ENCODE results near the gene CAT. TPM values are rescaled to one million over a fixed set of nuclear protein-coding genes. Genes with fewer than 3 reads are reported as not detected.
A peak's percentile ranks its signal among the peaks of the same experiment; 100 is the strongest.

CAT gene
- total RNA-seq: 10 to 100 TPM; 38.5 to 89.7 (median 51.8) TPM
- polyA plus RNA-seq: 100 to 1,000 TPM in 1 of 2 donors, 10 to 100 TPM in 1; 53.9 to 125 TPM
- long read RNA-seq, donor 1, transcript CAT-201 (13 exons, 2,302 nt): major isoform, 258 of 293 reads
- long read RNA-seq, donor 1, partial matches to known transcripts: 31 of 293 reads
- long read RNA-seq, donor 1, other reads (novel, unspliced or antisense): 3 of 293 reads
- long read RNA-seq, donor 2, transcript CAT-201 (13 exons, 2,302 nt): major isoform, 12 of 17 reads
- long read RNA-seq, donor 2, partial matches to known transcripts: 5 of 17 reads
- long read RNA-seq, donor 2, other reads (novel, unspliced or antisense): 0 of 17 reads
- long read RNA-seq, donor 3, transcript CAT-201 (13 exons, 2,302 nt): major isoform, 83 of 87 reads
- long read RNA-seq, donor 3, partial matches to known transcripts: 1 of 87 reads
- long read RNA-seq, donor 3, other reads (novel, unspliced or antisense): 3 of 87 reads

DNA sequence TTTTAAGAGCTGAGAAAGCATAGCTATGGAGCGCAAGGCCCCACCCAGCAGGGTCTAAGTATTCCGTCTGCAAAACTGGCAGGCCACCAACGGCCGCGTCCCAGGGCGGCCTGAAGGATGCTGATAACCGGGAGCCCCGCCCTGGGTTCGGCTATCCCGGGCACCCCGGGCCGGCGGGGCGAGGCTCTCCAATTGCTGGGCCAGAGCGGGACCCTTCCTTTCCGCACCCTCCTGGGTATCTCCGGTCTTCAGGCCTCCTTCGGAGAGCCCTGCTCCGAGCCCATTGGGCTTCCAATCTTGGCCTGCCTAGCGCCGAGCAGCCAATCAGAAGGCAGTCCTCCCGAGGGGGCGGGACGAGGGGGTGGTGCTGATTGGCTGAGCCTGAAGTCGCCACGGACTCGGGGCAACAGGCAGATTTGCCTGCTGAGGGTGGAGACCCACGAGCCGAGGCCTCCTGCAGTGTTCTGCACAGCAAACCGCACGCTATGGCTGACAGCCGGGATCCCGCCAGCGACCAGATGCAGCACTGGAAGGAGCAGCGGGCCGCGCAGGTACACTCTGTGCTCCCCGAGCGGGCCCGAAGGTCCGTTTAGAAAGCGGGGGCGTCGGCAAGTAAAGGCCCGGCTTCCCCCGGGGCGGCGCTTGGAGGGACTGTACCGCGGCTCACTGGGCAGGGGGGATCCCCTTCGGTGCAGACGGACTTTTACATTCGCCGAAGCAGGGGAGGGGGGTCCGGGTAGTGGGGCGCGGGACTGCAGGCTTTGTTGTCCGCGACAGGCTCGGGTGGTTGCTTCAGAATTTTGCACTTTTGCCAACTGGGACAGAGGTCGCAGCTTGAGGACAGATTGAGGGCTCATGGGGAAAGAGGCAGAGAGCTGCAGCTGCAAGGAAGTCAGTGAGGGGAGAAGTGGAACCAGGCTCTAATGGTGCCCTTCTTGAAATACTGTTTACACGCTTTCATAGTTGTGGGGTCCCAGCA, at the start of gene CAT:
TSS of gene CAT (plus strand) at position 406 of the 979 bp plus-strand sequence. CDS start at position 486, 80 bp downstream.
- peak; percentile 96 to 98 (median 97) for DNase-seq
- intact Hi-C loops (cut with DNase I): no loop called here
- Histone ChIP-seq H3K27ac (peak within 1 kb of the TSS; percentile 50 to 72), H3K36me3 (no peaks in the 10 kb centered on the region), H3K27me3 (no peaks in the 10 kb centered on the region), H3K4me1 (ENCODE audit: insufficient read depth) (peaks cover 5% of the 10 kb centered on the region), H3K9me3 (no peaks in the 10 kb centered on the region), H3K4me3 (peak within 1 kb of the TSS; percentile 84)
- 1% methylated on average over 53 to 62 of the region's 62 CpGs for WGBS, 3 donors
- TF ChIP-seq POLR2A (IDR thresholded peaks at IDR 0.05) (peak; percentile 57), EP300 (IDR thresholded peaks at IDR 0.05) (no peak)
- TF ChIP-seq, protein P1, sequence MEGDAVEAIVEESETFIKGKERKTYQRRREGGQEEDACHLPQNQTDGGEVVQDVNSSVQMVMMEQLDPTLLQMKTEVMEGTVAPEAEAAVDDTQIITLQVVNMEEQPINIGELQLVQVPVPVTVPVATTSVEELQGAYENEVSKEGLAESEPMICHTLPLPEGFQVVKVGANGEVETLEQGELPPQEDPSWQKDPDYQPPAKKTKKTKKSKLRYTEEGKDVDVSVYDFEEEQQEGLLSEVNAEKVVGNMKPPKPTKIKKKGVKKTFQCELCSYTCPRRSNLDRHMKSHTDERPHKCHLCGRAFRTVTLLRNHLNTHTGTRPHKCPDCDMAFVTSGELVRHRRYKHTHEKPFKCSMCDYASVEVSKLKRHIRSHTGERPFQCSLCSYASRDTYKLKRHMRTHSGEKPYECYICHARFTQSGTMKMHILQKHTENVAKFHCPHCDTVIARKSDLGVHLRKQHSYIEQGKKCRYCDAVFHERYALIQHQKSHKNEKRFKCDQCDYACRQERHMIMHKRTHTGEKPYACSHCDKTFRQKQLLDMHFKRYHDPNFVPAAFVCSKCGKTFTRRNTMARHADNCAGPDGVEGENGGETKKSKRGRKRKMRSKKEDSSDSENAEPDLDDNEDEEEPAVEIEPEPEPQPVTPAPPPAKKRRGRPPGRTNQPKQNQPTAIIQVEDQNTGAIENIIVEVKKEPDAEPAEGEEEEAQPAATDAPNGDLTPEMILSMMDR (IDR thresholded peaks at IDR 0.05): no peak

DNA sequence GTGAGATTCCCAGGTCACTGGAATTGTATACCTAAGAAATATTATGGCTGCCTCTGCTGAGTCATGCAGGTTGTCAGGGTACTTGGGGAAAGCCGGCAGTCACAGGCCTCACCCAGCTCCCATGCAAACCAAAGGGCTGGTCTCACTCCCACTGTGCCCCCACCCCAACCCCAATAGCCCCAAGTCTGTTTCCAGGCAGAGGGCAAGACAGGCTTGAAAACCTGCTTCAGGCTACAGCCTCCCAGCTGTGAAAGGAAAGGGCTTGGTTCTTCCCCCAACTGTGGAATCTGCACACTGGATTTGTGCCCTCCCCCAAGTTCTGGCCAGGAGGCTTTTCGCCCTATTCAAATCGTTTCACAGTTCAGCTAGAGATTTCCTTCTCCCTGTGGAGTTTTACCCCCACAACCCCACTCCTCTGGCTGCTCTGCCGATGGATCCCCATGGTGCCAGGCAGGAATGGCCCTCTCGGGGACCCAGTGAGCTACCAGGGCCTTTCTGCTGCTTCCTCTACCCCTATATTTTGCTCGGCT, 43.9 kb upstream of the CAT start:
- Histone ChIP-seq H3K36me3 (no peaks in the 10 kb centered on the region), H3K27ac (no peak overlapping the region), H3K4me3 (no peak overlapping the region), H3K9me3 (no peaks in the 10 kb centered on the region), H3K27me3 (no peaks in the 10 kb centered on the region), H3K4me1 (ENCODE audit: insufficient read depth) (no peaks in the 10 kb centered on the region)
- 78 to 83% (median 80%) methylated on average over 6 of the region's 6 CpGs for whole genome bisulfite sequencing, 3 donors
- TF ChIP-seq EP300 (IDR thresholded peaks at IDR 0.05): no peak
- intact Hi-C loops (cut with DNase I): no loop called here
- no peak for DNase-seq

DNA sequence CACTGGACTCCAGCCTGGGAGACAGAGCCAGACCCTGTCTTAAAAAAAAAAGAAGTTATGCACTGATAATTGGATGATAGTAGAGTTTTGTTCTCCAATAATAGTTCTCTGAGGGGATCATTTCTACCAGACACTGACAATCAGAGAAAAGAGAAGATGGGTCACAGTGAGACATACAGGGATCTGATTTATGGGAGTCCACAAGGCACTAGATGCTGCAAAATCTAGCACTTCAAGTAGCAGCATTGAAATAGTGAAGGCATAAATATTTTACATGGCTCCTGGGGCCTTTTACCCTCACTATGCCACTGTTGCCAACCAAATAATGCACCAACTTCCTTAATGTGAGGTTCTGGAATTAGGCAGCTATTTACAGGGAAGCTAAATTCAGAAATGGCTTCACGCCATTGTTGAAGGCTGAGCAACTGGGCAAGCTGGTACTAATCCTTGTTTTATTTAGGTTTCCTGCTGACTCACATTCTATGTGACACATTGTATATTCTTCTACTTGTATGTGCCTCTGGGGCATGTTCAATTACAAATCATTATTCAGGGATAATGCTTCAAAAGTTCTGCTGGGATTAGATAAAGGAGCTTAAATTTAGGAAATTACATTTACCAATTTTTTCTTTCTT, 42.7 kb upstream of the CAT start:
- intact Hi-C loops (cut with DNase I): no loop called here
- no peak for TF ChIP-seq EP300 (IDR thresholded peaks at IDR 0.05)
- no peak for TF ChIP-seq POLR2A (IDR thresholded peaks at IDR 0.05)
- no peak for DNase-seq
- Histone ChIP-seq H3K4me1 (ENCODE audit: insufficient read depth) (no peaks in the 10 kb centered on the region), H3K9me3 (no peaks in the 10 kb centered on the region), H3K27me3 (no peaks in the 10 kb centered on the region), H3K36me3 (no peaks in the 10 kb centered on the region), H3K4me3 (no peak overlapping the region), H3K27ac (no peak overlapping the region)
- 59 to 68% (median 67%) methylated on average over 1 of the region's 1 CpG for WGBS, 3 donors

DNA sequence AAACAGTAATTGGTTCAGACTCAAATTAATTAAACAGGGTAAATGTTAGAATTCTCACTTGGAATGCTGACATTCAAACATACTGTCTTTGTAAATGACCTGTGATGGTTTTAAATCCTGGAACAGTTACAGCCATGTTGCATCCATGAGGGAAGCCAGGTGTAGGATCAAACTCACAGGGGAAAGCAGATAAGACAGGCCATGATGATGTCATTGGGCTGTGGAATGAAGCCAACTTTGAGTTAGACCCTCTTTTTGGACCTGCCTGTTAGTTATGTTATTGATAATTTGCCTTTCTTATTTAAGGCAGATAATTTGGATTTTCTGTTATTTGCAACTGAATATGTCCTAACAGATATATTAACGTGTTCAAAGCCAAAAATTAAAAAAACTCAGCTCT, 41.6 kb upstream of the CAT start:
- Histone ChIP-seq H3K27me3 (no peaks in the 10 kb centered on the region), H3K36me3 (no peaks in the 10 kb centered on the region), H3K27ac (no peak overlapping the region), H3K4me1 (ENCODE audit: insufficient read depth) (no peaks in the 10 kb centered on the region), H3K9me3 (no peaks in the 10 kb centered on the region), H3K4me3 (no peak overlapping the region)
- no peak for DNase-seq
- TF ChIP-seq EP300 (IDR thresholded peaks at IDR 0.05) (no peak), POLR2A (IDR thresholded peaks at IDR 0.05) (no peak)
- TF ChIP-seq, protein P1 (IDR thresholded peaks at IDR 0.05): no peak
- intact Hi-C loops (cut with DNase I): no loop called here
- 28 to 42% (median 36%) methylated on average over 1 of the region's 1 CpG for WGBS, 3 donors

DNA sequence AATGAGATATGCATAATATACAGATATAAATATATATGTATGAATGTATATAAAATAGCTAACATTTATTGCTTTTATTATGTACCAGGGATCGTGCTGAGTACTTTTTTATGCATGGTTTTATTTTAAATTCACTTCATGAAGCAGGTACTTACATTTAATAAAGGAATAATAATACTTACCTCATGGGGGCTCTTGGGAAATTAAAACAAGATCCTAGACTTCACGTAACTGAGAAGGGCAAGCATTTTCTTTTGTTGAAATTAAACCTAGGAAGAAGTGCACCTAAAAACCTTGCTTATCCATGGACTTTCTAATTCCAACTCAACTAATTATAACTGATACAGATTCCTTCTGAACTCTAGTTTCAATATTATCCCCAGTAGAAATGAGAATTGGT, 40.9 kb upstream of the CAT start:
- no peaks in the 10 kb centered on the region for H3K9me3 ChIP-seq
- 60 to 70% (median 65%) methylated on average over 2 of the region's 2 CpGs for WGBS, 3 donors
- H3K27ac ChIP-seq: no peak overlapping the region
- intact Hi-C loops (cut with DNase I): no loop called here
- no peaks in the 10 kb centered on the region for H3K36me3 ChIP-seq
- no peaks in the 10 kb centered on the region for H3K27me3 ChIP-seq
- DNase-seq: no peak
- no peaks in the 10 kb centered on the region for H3K4me1 ChIP-seq (ENCODE audit: insufficient read depth)
- H3K4me3 ChIP-seq: no peak overlapping the region
- TF ChIP-seq, protein P1 (IDR thresholded peaks at IDR 0.05): no peak
- TF ChIP-seq EP300 (IDR thresholded peaks at IDR 0.05) (no peak), POLR2A (IDR thresholded peaks at IDR 0.05) (no peak)
